NCI-H226 (cell line): ENCODE results near the gene PTOV1.
A peak's percentile ranks its signal among the peaks of the same experiment; 100 is the strongest.

ENCODE experiments used
- DNase-seq: peaks from one replicate; pipeline ENCODE4 v3.0.0-alpha.2; 2015

The PTOV1 gene

GRCh38 chr19:49845414-49845813 is 5.5 kb upstream of the PTOV1 start:
- no peak for DNase-seq

- no peak for DNase-seq
Measured at GRCh38 chr19:49846408-49846807, 4.6 kb upstream of the PTOV1 start.

- DNase-seq = peak; percentile 83
Measured at GRCh38 chr19:49847731-49848696, 2.9 kb upstream of the PTOV1 start.

- no peak for DNase-seq
Measured at GRCh38 chr19:49848938-49849337, 2.0 kb upstream of the PTOV1 start.

- no peak for DNase-seq
Measured at GRCh38 chr19:49849433-49850220, 1.3 kb upstream of the PTOV1 start.

GRCh38 chr19:49850221-49850486 is 805 bp upstream of the PTOV1 start:
- DNase-seq = no peak

- DNase-seq = no peak
Measured at GRCh38 chr19:49851456-49852259, 699 bp downstream of the PTOV1 start.

- DNase-seq = no peak
Measured at GRCh38 chr19:49852631-49853126, 1.7 kb downstream of the PTOV1 start.

- no peak for DNase-seq
Measured at GRCh38 chr19:49853852-49854377, 3.0 kb downstream of the PTOV1 start.

- no peak for DNase-seq
Measured at GRCh38 chr19:49854378-49855263, 3.7 kb downstream of the PTOV1 start.

- DNase-seq = no peak
Measured at GRCh38 chr19:49855277-49855675, 4.3 kb downstream of the PTOV1 start.

- DNase-seq = no peak
Measured at GRCh38 chr19:49855676-49856573, 5.0 kb downstream of the PTOV1 start.

GRCh38 chr19:49856574-49857021 is 5.6 kb downstream of the PTOV1 start:
- no peak for DNase-seq

- no peak for DNase-seq
Measured at GRCh38 chr19:49857061-49857837, 6.3 kb downstream of the PTOV1 start.

- DNase-seq = no peak
Measured at GRCh38 chr19:49857838-49858087, 6.8 kb downstream of the PTOV1 start.

GRCh38 chr19:49858088-49858985 is 7.4 kb downstream of the PTOV1 start:
- no peak for DNase-seq

- no peak for DNase-seq
Measured at GRCh38 chr19:49859682-49860335, 8.8 kb downstream of the PTOV1 start.

- DNase-seq = no peak
Measured at GRCh38 chr19:49860336-49861102, 9.6 kb downstream of the PTOV1 start.
